ENCODE results near the gene DGAT2. TPM values are rescaled to one million over a fixed set of nuclear protein-coding genes. Genes with fewer than 3 reads are reported as not detected.

Gene DGAT2
- total RNA-seq, 1 experiment from 2014 or later, result 2.8 TPM

DNA sequence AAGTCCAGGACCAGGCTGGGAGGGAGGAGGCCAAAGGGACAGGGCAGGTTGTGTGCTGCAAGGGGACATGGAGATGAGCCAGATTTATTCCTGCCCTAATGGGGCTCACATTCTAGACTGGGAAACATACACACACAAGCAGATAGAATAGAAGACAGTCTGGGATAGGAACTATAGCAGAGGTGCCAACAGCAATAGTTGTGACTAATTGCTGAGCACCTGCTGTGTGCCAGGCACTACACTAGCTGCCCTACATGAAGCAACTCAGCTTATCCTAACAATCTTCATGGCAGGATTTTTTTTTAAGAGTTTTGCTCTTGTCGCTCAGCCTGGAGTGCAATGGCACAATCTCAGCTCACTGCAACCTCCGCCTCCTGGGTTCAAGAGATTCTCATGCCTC lies 39.6 kb upstream of the DGAT2 start:
- H3K4me3 Mint-ChIP-seq, result no peak overlapping the region
- Histone ChIP-seq H3K79me2 (ENCODE audit: insufficient read depth, low read length) (no peaks in the 10 kb centered on the region), H3K14ac (ENCODE audit: insufficient read depth, low read length) (no peak overlapping the region), H2BK12ac (ENCODE audit: insufficient read length, low read depth, low read length) (no peak overlapping the region), H3K56ac (ENCODE audit: insufficient read length, low read depth, low read length) (no peak overlapping the region), H3K27me3 (ENCODE audit: insufficient read depth, low read length) (no peaks in the 10 kb centered on the region), H3K9me3 (ENCODE audit: control insufficient read depth, low read depth, low read length) (no peaks in the 10 kb centered on the region), H3K23me2 (ENCODE audit: insufficient read length, low read depth, low read length, poor library complexity, severe bottlenecking) (no peaks in the 10 kb centered on the region), H3K4ac (ENCODE audit: low read depth, low read length) (no peak overlapping the region), H2AK5ac (ENCODE audit: insufficient read length, low read length) (no peak overlapping the region), H3K4me2 (ENCODE audit: insufficient read depth, insufficient read length, low read length) (no peak overlapping the region), H2AFZ (ENCODE audit: low read length) (no peak overlapping the region), H4K20me1 (ENCODE audit: control insufficient read depth, insufficient read depth, insufficient read length) (no peaks in the 10 kb centered on the region), H2BK20ac (ENCODE audit: low read depth, low read length, poor library complexity, severe bottlenecking) (no peak overlapping the region), H3K4me1 (ENCODE audit: insufficient read depth, low read length) (no peaks in the 10 kb centered on the region), H3T11ph (ENCODE audit: low read length) (no peak overlapping the region), H4K91ac (ENCODE audit: insufficient read length, low read depth, low read length) (no peak overlapping the region), H3K9ac (ENCODE audit: extremely low read depth, insufficient read length, low read length) (no peak overlapping the region), H2BK15ac (ENCODE audit: low read depth, low read length) (no peak overlapping the region), H3K27ac (ENCODE audit: insufficient read length, low read depth, low read length) (no peak overlapping the region), H4K8ac (replicated peaks; ENCODE audit: insufficient read length, low read depth, low read length) (no peak overlapping the region), H2BK5ac (ENCODE audit: insufficient read length, low read length) (no peak overlapping the region), H3K18ac (ENCODE audit: insufficient read length, low read depth, low read length) (no peak overlapping the region), H2BK120ac (ENCODE audit: low read depth, low read length, poor library complexity, severe bottlenecking) (no peak overlapping the region), H3K23ac (ENCODE audit: insufficient read length, low read depth, low read length) (no peak overlapping the region), H3K79me1 (ENCODE audit: insufficient read depth, low read depth, low read length, poor library complexity, severe bottlenecking) (no peaks in the 10 kb centered on the region), H4K5ac (ENCODE audit: insufficient read length, low read depth, low read length) (no peak overlapping the region)
- H3K4me1 Mint-ChIP-seq, result peaks cover 0 to 3% of the 10 kb centered on the region in 2 experiments; a peak in 2 of 4 replicates
- H3K27me3 Mint-ChIP-seq (ENCODE audit: low read depth), result peaks cover 14% of the 10 kb centered on the region
- H3K36me3 Mint-ChIP-seq (ENCODE audit: insufficient read depth in 1 of 3, low read depth in 3 of 3), result no peaks in the 10 kb centered on the region; a peak in 1 of 7 replicates
- DNase-seq, result no peak
- H3K27ac Mint-ChIP-seq, result no peak overlapping the region
- TF ChIP-seq, protein P1, sequence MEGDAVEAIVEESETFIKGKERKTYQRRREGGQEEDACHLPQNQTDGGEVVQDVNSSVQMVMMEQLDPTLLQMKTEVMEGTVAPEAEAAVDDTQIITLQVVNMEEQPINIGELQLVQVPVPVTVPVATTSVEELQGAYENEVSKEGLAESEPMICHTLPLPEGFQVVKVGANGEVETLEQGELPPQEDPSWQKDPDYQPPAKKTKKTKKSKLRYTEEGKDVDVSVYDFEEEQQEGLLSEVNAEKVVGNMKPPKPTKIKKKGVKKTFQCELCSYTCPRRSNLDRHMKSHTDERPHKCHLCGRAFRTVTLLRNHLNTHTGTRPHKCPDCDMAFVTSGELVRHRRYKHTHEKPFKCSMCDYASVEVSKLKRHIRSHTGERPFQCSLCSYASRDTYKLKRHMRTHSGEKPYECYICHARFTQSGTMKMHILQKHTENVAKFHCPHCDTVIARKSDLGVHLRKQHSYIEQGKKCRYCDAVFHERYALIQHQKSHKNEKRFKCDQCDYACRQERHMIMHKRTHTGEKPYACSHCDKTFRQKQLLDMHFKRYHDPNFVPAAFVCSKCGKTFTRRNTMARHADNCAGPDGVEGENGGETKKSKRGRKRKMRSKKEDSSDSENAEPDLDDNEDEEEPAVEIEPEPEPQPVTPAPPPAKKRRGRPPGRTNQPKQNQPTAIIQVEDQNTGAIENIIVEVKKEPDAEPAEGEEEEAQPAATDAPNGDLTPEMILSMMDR (conservative IDR thresholded peaks at IDR 0.05), result no peak
- WGBS (ENCODE audit: extremely low coverage, insufficient read length, low lambda C conversion rate), result no CpG with 5 or more reads among the region's 2 CpGs
- no peaks in the 10 kb centered on the region for H3K9me3 Mint-ChIP-seq
